Effector memory CD8-positive, alpha-beta T cell (primary cell): ENCODE data around the gene PYGO2.
"Not testable (repeated sequence)": the region's sequence is repeated elsewhere in the genome, so short reads cannot be mapped to it uniquely, and the experiment has no call there.

Experiments
- ATAC-seq: fragments of 150-1000 bp; cut with Tn5 transposase; replicated peaks from 2 replicates; pipeline ENCODE4 v1.10.0; 2021; ENCODE audit warnings: mild to moderate bottlenecking, moderate library complexity
- DNase-seq, 3 experiments: peaks; one replicate each; pipeline ENCODE4 v3.0.0; 2021
- H3K27ac Mint-ChIP-seq, 2 donors: one replicate each; pipeline ENCODE4 v1.8.0; 2022; ENCODE audit warnings: mild to moderate bottlenecking in 2 of 2, mixed read lengths in 2 of 2, moderate library complexity in 2 of 2
- H3K27me3 Mint-ChIP-seq, 2 donors: one replicate each; pipeline ENCODE4 v1.8.0; 2022; ENCODE audit warnings: mixed read lengths in 2 of 2
- H3K36me3 Mint-ChIP-seq: one replicate; pipeline ENCODE4 v1.8.0; 2022; ENCODE audit warnings: mild to moderate bottlenecking, moderate library complexity, mixed read lengths; ENCODE audit not compliant: insufficient read depth
- H3K4me1 Mint-ChIP-seq, 2 donors: one replicate each; pipeline ENCODE4 v1.8.0; 2022; ENCODE audit warnings: low read depth in 2 of 2, mixed read lengths in 2 of 2
- H3K4me3 Mint-ChIP-seq, 2 donors: one replicate each; pipeline ENCODE4 v1.8.0; 2022; ENCODE audit warnings: mild to moderate bottlenecking in 2 of 2, mixed read lengths in 2 of 2, moderate library complexity in 2 of 2
- H3K9me3 Mint-ChIP-seq, 2 donors: one replicate each; pipeline ENCODE4 v1.8.0; 2022; ENCODE audit warnings: mixed read lengths in 2 of 2

The PYGO2 gene

DNA sequence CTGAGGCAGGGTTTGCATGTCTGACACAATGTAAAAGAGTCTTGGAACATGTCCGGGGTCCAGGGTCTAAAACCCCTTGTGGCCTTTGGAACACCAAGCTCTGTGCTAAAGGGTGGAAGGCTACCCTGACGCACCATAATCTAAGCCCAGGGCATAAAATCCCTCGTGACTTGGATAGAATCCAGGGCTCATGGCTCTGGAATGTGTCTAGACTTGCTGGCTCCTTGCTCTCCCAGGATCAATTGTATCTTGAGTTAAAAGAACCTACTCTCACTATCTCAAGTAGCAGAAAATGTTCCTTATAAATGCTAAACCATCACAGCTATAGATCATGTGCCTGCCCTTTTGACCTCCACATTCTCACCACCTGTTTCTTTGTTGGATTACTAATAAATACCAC lies 53.5 kb downstream of the PYGO2 start:
- not testable (repeated sequence) for DNase-seq, H3K27me3 Mint-ChIP-seq, H3K27ac Mint-ChIP-seq, H3K9me3 Mint-ChIP-seq, H3K36me3 Mint-ChIP-seq, H3K4me1 Mint-ChIP-seq, H3K4me3 Mint-ChIP-seq, ATAC-seq
